ENCODE measurements around the gene ARHGAP4.

The ARHGAP4 gene

DNA sequence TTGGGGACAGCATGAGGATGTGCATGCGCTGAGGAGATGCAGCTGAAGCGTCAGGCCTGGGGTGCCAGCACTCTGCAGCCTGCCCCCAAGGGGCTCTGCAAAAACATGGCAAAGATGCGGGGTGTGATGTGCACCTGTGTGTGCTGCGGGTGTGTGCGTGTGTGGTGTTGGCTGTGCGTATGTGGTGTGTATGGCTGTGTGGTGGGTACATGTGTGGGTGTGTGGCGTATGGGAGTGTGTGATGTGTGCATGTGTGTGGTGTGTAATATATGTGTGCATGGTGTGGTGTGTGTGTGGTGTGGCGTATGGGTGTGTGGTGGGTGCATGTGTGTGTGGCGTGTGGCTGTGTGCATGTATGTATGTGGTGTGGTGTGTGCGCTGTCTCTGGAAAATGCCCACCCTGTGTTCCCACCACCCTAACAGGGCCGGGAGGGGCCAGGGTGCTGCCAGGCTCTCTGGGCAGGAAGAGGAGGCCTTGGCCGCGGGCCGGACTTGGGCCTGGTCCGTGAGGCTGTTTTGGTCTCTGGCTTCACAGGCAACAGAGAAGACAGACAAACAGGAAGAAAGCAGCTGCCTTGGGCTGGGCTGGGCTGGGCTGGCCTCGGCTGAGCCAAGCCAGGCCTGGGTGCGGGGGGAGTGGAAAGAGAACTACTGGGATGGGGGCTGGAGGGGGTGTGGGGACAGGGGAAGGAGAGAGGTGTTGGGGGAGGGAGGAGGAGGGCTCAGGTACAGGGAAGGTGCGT lies 22.7 kb downstream of the ARHGAP4 start:
- DNase-seq = no peak

DNA sequence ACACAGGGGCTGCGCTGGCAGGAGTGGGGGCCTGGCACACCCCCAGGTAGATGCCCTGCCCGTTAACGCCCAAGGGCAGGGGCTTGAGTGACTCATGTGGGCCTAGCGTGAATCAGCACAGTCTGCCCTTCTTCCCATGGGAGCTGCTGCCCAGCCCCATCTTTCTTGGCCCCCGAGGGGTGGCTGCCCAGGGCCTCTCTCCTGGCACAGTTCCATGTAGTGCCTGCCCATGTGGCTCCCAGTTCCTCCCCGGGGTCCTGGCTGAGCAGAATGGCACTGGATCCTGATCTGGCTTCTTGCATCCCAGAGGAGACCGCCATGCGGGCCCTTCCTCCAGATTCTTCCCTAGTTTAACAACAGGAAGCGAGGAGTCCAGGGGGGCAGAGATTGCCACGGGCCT lies 23.7 kb downstream of the ARHGAP4 start:
- no peak for DNase-seq

- no peak for DNase-seq
Measured at GRCh38 chrX:153901753-153902140, 24.3 kb downstream of the ARHGAP4 start.

GRCh38 chrX:153900831-153901752 lies 25.0 kb downstream of the ARHGAP4 start:
- DNase-seq = peak; percentile 79

DNA sequence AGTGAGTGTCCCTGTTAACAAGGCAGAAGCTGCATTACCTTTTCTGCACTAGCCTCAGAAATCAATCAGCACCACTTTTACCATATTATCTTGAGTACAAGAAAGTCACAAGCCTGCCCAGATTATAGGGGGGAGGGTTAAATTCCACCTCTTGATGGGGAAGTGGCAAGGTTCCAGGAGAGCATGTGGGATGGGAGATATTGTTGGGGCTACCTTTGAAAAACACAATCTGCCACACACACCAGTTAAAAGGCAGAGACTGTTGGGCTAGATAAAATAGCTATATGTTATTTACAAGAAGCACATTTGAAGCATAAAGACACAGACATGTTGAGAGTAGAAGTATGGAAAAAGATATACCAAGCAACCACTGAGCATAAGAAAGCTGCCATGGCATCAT lies 28.2 kb downstream of the ARHGAP4 start:
- no peak for DNase-seq

DNA sequence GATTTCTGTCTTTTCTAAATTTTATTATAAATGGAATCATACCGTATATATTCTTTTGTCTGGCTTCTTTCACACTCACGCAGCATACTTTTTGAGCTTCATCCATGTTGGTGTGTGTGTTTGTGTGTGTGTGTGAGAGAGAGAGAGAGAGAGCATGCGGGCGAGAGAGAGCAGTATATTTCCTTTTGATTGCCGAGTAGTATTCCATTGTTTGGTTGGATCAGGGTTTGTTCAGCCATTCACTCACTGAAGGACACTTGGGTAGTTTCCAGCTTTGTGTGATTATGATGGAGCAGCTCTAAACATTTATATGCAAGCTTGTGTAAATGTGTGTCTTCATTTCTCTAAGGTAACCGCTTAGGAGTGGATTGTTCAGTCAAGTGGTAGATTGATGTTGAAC lies 36.9 kb downstream of the ARHGAP4 start:
- no peak for DNase-seq

GRCh38 chrX:153888344-153888743 lies 37.7 kb downstream of the ARHGAP4 start:
- DNase-seq = peak; percentile 33

- DNase-seq = no peak
Measured at GRCh38 chrX:153887385-153887784, 38.7 kb downstream of the ARHGAP4 start.

- DNase-seq = no peak
Measured at GRCh38 chrX:153886915-153887314, 39.1 kb downstream of the ARHGAP4 start.

DNA sequence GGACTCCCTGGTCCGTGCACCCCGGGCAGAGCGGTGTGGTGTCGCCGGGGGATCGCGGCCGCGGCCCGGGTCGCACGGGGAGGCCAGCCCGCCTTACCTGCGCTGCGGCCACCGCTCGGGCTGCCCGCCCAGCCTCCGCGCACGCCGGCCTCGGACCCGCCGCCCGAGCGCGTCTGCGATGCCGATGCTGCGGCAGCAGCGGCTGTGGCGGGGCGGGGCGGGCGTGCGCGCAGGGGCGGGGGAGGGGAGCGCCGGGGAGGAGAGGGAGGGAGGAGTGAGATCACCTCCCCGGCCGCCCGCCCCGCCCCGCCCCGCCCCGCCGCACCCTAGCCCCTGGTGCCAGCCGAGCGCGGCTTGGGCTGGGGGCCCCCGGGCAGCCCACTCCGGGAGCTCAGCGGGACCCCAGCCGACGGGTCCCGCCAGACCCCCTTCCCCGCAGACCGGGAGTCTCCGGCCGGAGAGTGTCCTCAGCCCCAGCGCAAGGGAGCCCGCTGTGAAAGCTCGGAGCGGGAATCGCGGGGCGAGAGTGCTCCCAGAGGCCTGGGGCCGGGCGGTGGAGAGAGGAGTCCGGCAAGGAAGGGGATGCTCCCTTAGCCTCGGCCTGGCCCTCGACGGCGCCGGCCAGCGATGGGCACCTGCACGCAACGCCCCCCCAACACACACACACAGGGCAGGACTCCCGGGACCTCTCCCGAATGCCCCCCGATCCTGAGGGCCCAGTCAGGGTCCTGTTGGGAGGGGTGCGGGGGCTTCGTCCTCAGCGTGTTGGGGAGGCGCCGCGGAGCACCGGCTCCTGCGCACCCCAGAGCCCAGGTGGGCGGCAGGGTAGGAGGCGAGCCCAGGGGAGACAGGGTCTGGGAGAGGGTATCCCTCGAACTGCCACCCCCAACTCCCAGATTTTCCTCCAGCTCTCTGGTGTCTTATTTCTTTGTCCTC lies 39.8 kb downstream of the ARHGAP4 start, which contains the start of gene L1CAM:
Gene L1CAM (minus strand): TSS at position 206 of the 936 bp plus-strand sequence. CDS start 10,337 bp downstream, outside the sequence.
- DNase-seq = no peak

- DNase-seq = no peak
Measured at GRCh38 chrX:153885208-153885787, 40.8 kb downstream of the ARHGAP4 start.

DNA sequence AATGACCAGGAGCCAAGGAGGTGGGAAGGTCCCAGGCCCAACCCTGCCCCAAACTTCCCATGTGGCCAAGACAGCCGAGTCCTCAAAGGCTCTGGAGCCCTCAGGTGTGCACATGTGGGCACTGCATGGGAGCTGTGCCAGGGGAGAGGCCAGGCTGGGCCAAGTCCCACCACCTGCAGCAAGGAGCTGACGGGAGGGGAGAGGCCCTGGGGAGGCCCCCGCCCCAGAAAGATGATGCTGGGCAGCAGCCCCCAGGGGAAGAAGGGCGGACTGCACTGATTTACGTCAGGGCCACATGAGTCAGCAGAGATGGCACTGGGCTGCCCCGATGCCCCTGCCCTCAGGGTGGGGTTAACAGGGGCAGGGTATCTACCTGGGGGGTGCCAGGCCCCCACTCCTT lies 41.5 kb downstream of the ARHGAP4 start:
- DNase-seq = no peak

- no peak for DNase-seq
Measured at GRCh38 chrX:153884136-153884535, 41.9 kb downstream of the ARHGAP4 start.

DNA sequence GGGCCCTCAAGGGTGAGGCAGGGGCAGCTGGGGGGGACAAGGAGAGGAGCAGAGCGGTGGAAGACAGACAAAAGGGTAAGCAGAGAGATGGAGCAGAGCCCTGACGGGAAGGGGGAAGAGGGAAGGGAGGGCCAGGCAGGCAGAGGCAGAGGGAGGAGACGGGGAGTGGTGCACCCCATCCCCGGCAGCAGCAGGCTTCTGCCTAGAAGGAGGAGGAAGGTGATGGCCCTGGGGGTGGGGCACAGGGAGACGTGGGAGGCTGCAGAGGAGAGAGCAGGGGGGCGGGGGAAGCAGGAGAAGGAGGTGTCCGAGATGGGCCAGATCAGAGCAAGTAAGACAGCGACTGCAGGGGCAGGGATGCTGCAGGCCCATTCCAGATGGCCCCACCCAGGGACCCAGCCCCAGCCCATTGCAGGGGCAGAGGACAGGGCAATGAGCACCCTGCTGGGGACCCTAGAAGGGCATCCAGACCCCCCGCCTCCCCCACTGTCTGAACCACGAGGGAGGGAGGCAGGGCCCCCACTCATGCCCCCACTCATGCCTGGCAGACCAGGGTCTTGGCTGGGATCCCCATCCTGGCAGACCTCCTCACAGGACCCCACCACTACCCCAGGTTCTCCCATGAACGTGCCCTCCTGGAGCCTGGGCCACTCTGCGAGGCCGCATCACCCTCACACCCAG lies 42.8 kb downstream of the ARHGAP4 start:
- DNase-seq = no peak

- no peak for DNase-seq
Measured at GRCh38 chrX:153882557-153882956, 43.5 kb downstream of the ARHGAP4 start.

- no peak for DNase-seq
Measured at GRCh38 chrX:153882086-153882498, 44.0 kb downstream of the ARHGAP4 start.

DNA sequence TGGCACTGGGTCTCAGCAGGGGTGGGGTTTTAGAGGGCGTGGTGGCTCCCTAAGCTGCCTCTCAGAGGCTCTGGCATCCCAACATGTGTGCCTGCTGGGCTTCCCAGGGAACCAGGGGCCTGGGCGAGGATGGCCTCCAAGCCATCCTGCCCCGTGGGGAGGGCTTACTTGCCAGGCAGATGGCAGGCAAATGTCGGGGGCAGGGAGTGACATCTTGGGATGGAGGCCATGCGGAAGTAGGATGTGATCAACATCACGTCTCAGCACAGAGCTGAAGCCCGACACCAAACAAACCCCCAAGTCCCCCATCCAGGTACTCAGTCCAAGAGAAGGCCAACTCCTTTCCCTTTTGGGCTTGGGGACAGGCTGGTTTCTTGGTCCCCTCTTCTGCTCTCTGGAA lies 44.8 kb downstream of the ARHGAP4 start:
- no peak for DNase-seq

DNA sequence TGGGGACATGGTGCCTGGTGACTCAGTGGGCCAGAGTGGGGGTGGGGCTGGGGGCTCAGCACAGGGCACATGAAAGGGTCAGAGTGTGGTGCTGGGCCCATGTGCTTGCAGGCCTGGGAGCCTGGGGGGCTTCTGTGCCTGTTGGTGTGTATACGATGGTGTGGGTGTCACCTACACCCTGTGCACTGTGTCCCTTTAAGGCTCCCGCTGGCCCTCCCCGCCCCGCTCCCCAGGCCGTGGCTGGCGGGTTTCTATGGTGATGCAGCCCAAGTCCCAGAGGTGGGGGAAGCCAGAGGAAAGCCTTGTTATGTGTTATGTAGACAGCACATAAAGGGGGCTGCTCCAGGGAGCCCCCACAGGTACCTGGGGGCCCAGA lies 45.6 kb downstream of the ARHGAP4 start:
- no peak for DNase-seq

GRCh38 chrX:153879741-153880439 lies 46.2 kb downstream of the ARHGAP4 start:
- DNase-seq = no peak

DNA sequence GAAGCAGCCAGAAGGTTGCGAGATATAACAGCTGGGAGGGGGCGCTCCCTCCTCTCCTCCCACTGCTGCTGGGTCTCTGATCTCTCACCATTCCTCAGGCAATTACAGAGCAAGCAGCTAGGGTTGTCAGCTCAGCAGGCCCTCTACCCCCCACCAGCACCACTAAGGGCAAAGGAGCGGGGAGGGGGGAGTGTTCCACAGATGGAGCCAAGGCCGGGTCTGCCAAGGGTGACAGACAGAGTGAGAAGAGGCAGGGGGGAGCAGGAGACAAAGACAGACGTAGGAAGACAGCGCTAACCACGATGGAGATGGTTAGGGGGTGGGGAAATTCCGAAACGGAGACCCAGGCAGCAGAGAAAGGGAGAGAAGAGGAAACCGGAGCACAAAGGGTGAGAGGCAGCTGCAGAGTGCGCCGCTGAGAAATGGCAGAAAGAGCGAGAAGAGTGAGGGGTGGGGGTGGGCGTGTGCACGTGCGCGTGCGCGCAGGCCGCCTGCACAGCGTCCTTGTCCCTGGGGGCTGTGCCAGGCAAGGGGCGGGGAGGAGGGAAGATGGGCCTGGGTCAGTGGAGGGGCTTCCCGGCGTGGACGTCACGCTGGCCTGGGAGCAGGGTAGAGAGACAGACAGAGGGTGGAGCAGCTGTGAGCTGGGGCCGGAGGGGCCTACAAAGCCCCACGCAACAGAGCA lies 47.0 kb downstream of the ARHGAP4 start:
- no peak for DNase-seq

DNA sequence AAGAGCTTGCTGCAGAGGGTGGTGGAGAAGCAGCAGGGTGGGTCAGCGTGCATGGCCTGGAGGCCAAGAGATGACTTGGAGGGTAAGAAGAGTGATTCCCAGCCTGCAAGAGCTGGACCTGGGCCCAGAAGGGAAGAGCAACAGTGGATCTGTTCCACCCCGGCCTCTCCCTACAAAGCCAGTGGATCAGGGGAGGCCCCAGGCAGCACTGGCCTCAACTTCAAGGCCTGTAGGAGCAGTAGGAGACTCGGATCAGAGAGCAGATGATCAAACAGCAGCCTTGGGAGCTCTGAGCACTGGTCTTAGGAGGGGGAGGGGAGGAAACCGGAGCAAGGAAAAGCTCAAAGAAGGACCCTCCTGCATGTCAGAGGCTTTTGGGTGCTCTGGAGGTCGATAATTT lies 47.7 kb downstream of the ARHGAP4 start:
- no peak for DNase-seq

All from CD4-positive, alpha-beta T cell treated with Interleukin-15 for 1 hour (primary cell).